H1 (cell line): ENCODE data around the gene RNF4. TPM values are rescaled to one million over a fixed set of nuclear protein-coding genes. Genes with fewer than 3 reads are reported as not detected.

Experiments
- CTCF ChIA-PET: fragments of 300-600 bp; sonication (Branson Sonifier 250); formaldehyde crosslinking; loops from one replicate; lab custom pipeline; 2021; ENCODE audit not compliant: partially characterized antibody; lab: Charles Lee
- POLR2A ChIA-PET: fragments of 300-600 bp; sonication (Branson Sonifier 250); formaldehyde crosslinking; loops from one replicate; lab custom pipeline; 2021; ENCODE audit warnings: inconsistent platforms; ENCODE audit not compliant: partially characterized antibody; lab: Charles Lee
- DNase-seq, 2 experiments: peaks; one replicate each; pipeline versions ENCODE4 v3.0.0 to v3.0.0-alpha.2; 2010 to 2022; ENCODE audit warnings: low spot score in 2 of 2, low read depth in 1 of 2, mixed read lengths in 1 of 2
- FAIRE-seq: peaks from 2 replicates; lab custom pipeline; 2011; peaks lifted over from hg19 to GRCh38; lab: Jason Lieb, UNC
- H2AFZ ChIP-seq: 2 replicates; pipeline ENCODE4 v1.8.1; 2012; ENCODE audit warnings: low read length, inconsistent platforms
- H2AK5ac ChIP-seq: 2 replicates; pipeline ENCODE4 v1.6.1; 2013; ENCODE audit warnings: low read depth, low read length
- H2BK120ac ChIP-seq: replicated peaks from 2 replicates; pipeline ENCODE3; 2013; ENCODE audit warnings: low read depth, low read length, inconsistent platforms
- H2BK12ac ChIP-seq: 2 replicates; pipeline ENCODE4 v1.6.1; 2013; ENCODE audit warnings: low read depth, low read length
- H2BK15ac ChIP-seq: 2 replicates; pipeline ENCODE4 v1.6.1; 2013; ENCODE audit warnings: low read length
- H2BK20ac ChIP-seq: 2 replicates; pipeline ENCODE4 v1.6.1; 2013; ENCODE audit warnings: low read length
- H2BK5ac ChIP-seq: 2 replicates; pipeline ENCODE4 v1.6.1; 2013; ENCODE audit warnings: low read depth, low read length
- H3K14ac ChIP-seq: 2 replicates; pipeline ENCODE4 v1.6.1; 2013; ENCODE audit warnings: inconsistent platforms; ENCODE audit not compliant: insufficient read length
- H3K18ac ChIP-seq: 2 replicates; pipeline ENCODE4 v1.6.1; 2013; ENCODE audit warnings: low read length; ENCODE audit errors: extremely low read depth
- H3K23ac ChIP-seq: 2 replicates; pipeline ENCODE4 v1.6.1; 2013; ENCODE audit warnings: inconsistent platforms; ENCODE audit not compliant: insufficient read length
- H3K23me2 ChIP-seq: 2 replicates; pipeline ENCODE4 v1.6.1; 2013; ENCODE audit warnings: low read depth, low read length
- H3K27ac ChIP-seq: 2 replicates; pipeline ENCODE4 v1.6.1; 2011; ENCODE audit warnings: low read depth, low read length, inconsistent platforms
- H3K27me3 ChIP-seq, 4 experiments: replicated peaks in 1 of 4; 1 replicate in 1 of 4; 2 replicates in 3 of 4; pipeline versions ENCODE4 v1.6.1 to v1.8.1; 2011 to 2013; ENCODE audit warnings: low read length in 3 of 4, mild to moderate bottlenecking in 3 of 4, inconsistent platforms in 2 of 4, mixed read lengths in 2 of 4, moderate library complexity in 1 of 4; ENCODE audit not compliant: control insufficient read depth in 3 of 4, insufficient read depth in 3 of 4; ENCODE audit errors: extremely low read depth in 1 of 4
- H3K36me3 ChIP-seq, 4 experiments: 2 replicates each; pipeline versions ENCODE4 v1.6.1 to v1.8.1; 2011 to 2013; ENCODE audit warnings: mild to moderate bottlenecking in 4 of 4, low read length in 3 of 4, moderate library complexity in 2 of 4, control low read depth in 1 of 4, inconsistent platforms in 1 of 4; ENCODE audit not compliant: insufficient read depth in 4 of 4, control insufficient read depth in 2 of 4
- H3K4ac ChIP-seq: replicated peaks from 2 replicates; pipeline ENCODE3; 2013; ENCODE audit warnings: low read length, low read depth, mixed read lengths, inconsistent platforms; ENCODE audit not compliant: insufficient read length
- H3K4me1 ChIP-seq, 4 experiments: replicated peaks in 1 of 4; 1 replicate in 1 of 4; 2 replicates in 3 of 4; pipeline versions ENCODE4 v1.6.1 to v1.8.1; 2011 to 2013; ENCODE audit warnings: low read length in 3 of 4, inconsistent platforms in 2 of 4, mixed read lengths in 1 of 4; ENCODE audit not compliant: insufficient read depth in 4 of 4, control insufficient read depth in 3 of 4
- H3K4me2 ChIP-seq, 2 experiments: 2 replicates each; pipeline versions ENCODE4 v1.6.1 to v1.8.1; 2011 to 2013; ENCODE audit warnings: low read depth in 2 of 2, low read length in 2 of 2, control low read depth in 1 of 2, inconsistent platforms in 1 of 2, mild to moderate bottlenecking in 1 of 2; ENCODE audit not compliant: insufficient read depth in 1 of 2
- H3K4me3 ChIP-seq, 4 experiments: fragments of 200-600, 300-600 bp in 1 of 4; sonication (generic), shearing (Covaris generic), sonication (Bioruptor Twin) in 1 of 4; 2 replicates each; pipeline versions ENCODE4 v1.5.1 to v1.8.1; 2011 to 2016; ENCODE audit warnings: low read length in 4 of 4, low read depth in 3 of 4, control low read depth in 2 of 4, inconsistent platforms in 2 of 4, mild to moderate bottlenecking in 2 of 4, mixed read lengths in 1 of 4, moderate library complexity in 1 of 4; ENCODE audit not compliant: insufficient read depth in 2 of 4; ENCODE audit errors: extremely low read depth in 1 of 4
- H3K56ac ChIP-seq: replicated peaks from 2 replicates; pipeline ENCODE3; 2013; ENCODE audit warnings: low read depth, mild to moderate bottlenecking, mixed read lengths, low read length, inconsistent platforms; ENCODE audit not compliant: insufficient read length
- H3K79me1 ChIP-seq: 2 replicates; pipeline ENCODE4 v1.6.1; 2013; ENCODE audit warnings: low read depth, low read length, control low read depth
- H3K79me2 ChIP-seq, 2 experiments: 2 replicates each; pipeline versions ENCODE4 v1.6.1 to v1.8.1; 2012 to 2013; ENCODE audit warnings: low read length in 2 of 2, mild to moderate bottlenecking in 2 of 2, inconsistent platforms in 1 of 2; ENCODE audit not compliant: insufficient read depth in 2 of 2, control insufficient read depth in 1 of 2
- H3K9ac ChIP-seq, 4 experiments: replicated peaks in 1 of 4; 1 replicate in 1 of 4; 2 replicates in 3 of 4; pipeline versions ENCODE4 v1.6.1 to v1.8.1; 2011 to 2013; ENCODE audit warnings: low read depth in 3 of 4, low read length in 3 of 4, control low read depth in 2 of 4, mild to moderate bottlenecking in 2 of 4, moderate library complexity in 2 of 4, inconsistent platforms in 1 of 4; ENCODE audit errors: extremely low read depth in 1 of 4
- H3K9me3 ChIP-seq, 2 experiments: 2 replicates each; pipeline versions ENCODE4 v1.6.1 to v1.8.1; 2012 to 2013; ENCODE audit warnings: mild to moderate bottlenecking in 2 of 2, moderate library complexity in 2 of 2, control low read depth in 1 of 2, inconsistent platforms in 1 of 2, low read depth in 1 of 2, low read length in 1 of 2, mixed read lengths in 1 of 2; ENCODE audit not compliant: insufficient read depth in 2 of 2
- H4K20me1 ChIP-seq, 2 experiments: replicated peaks in 1 of 2; 2 replicates each; pipeline versions ENCODE3 to v1.8.1; 2011 to 2013; ENCODE audit warnings: inconsistent platforms in 2 of 2, low read length in 2 of 2, mild to moderate bottlenecking in 1 of 2; ENCODE audit not compliant: insufficient read depth in 2 of 2, control insufficient read depth in 1 of 2
- H4K5ac ChIP-seq: 2 replicates; pipeline ENCODE4 v1.6.1; 2013; ENCODE audit warnings: low read length, low read depth, mixed read lengths, inconsistent platforms; ENCODE audit not compliant: insufficient read length
- H4K8ac ChIP-seq: 2 replicates; pipeline ENCODE4 v1.8.0; 2013; ENCODE audit warnings: mild to moderate bottlenecking, moderate library complexity, low read length, inconsistent platforms; ENCODE audit not compliant: insufficient read depth; ENCODE audit errors: extremely low read depth
- H4K91ac ChIP-seq: replicated peaks from 2 replicates; pipeline ENCODE3; 2013; ENCODE audit warnings: low read length, mixed read lengths, inconsistent platforms; ENCODE audit not compliant: insufficient read length
- CBX5 ChIP-seq: fragments of 300-800, 300-1000 bp; sonication (generic); IDR thresholded peaks from 2 replicates; pipeline ENCODE4 v1.7.1; 2016; ENCODE audit warnings: antibody characterized with exemption, low read length, low read depth
- CTBP2 ChIP-seq: IDR thresholded peaks from 2 replicates; pipeline ENCODE4 v1.7.0; 2011; ENCODE audit warnings: borderline replicate concordance, mild to moderate bottlenecking, moderate library complexity, mixed read lengths, low read length; ENCODE audit not compliant: insufficient read depth, insufficient read length
- RAD21 ChIP-seq, 2 experiments: IDR thresholded peaks in 1 of 2; conservative IDR thresholded peaks in 1 of 2; 2 replicates each; pipeline ENCODE4 v1.6.1; 2011; ENCODE audit warnings: low read depth in 2 of 2, low read length in 2 of 2, improper control_type of control experiment in 1 of 2, inconsistent platforms in 1 of 2, mild to moderate bottlenecking in 1 of 2, moderate library complexity in 1 of 2
- SIN3A ChIP-seq, 2 experiments: IDR thresholded peaks in 1 of 2; conservative IDR thresholded peaks in 1 of 2; 2 replicates each; pipeline ENCODE4 v1.6.1; 2011 to 2012; ENCODE audit warnings: low read length in 2 of 2, improper control_type of control experiment in 1 of 2, low read depth in 1 of 2, mild to moderate bottlenecking in 1 of 2
- polyA plus RNA-seq, 7 experiments: library from polyadenylated mRNA; depleted of rRNA in 3 of 7; stranded (reverse) in 5 of 7; unstranded in 2 of 7; fragments of >200 nt in 5 of 7; fragments of 200-250 nt in 2 of 7; gene quantifications; 1 replicate in 5 of 7; 2 replicates in 1 of 7; 4 replicates in 1 of 7; pipeline versions ENCODE4 v1.2.1 to v1.2.3, GENCODE V29; 2011 to 2013; ENCODE audit warnings: missing spikeins in 2 of 7, mixed read lengths in 2 of 7
- total RNA-seq: library from RNA; stranded (reverse); fragmentation: NEBNext Ultra II Directional; extraction: Animal tissue kit (Norgen Biotek cat#: 25700); gene quantifications from 2 replicates; pipeline ENCODE4 v1.2.1, GENCODE V29; 2021
- TF ChIP-seq, protein P1 (sequence below): IDR thresholded peaks from 2 replicates; pipeline ENCODE4 v1.6.1; 2012; ENCODE audit warnings: inconsistent platforms

RNF4 gene
- total and polyA plus RNA-seq, 2 of the 8 experiments (the other 6 are each of a cell fraction or from before 2014, with no cell fraction given): 68.2 to 78.9 TPM

DNA sequence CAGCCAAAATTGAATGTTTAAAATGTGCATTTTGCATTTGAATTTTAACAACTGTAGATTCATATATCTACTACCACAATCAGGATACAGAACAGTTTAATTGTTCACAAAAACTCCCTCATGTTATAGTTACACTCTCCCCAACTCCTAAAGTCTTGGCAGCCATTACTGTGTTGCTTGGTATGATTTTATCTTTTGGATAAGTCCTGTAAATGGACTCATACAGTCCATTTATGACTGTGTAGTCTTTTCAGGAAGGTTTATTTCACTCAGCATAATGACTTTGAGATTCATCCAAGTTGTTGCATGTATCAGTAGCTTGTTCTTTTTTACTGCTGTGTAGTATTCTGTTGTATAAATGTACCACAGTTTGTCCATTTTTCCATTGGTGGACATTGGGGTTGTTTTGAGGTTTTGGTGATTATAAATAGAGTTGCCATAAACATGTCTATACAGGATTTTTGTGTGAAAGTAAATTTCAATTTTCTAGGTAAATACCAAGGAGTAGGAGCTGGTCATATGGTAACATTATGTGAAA, 77.4 kb downstream of the RNF4 start:
- ChIA-PET CTCF (interaction anchor here (0.5 to 1.2 kb wide), 3 partner anchors 8 to 126 kb away, joined by 3 to 5 read pairs (median 3); no protein-coding TSS in a partner anchor), POLR2A (interaction anchor here (3.6 kb wide), 1 partner anchor 10 kb away, joined by 14 read pairs; the partner anchor contains the start of gene FAM193A)
- no peak overlapping the region for H3K18ac ChIP-seq
- H3K27ac ChIP-seq: no peak overlapping the region
- no peaks in the 10 kb centered on the region for H3K27me3 ChIP-seq
- peaks cover 3% of the 10 kb centered on the region for H3K79me1 ChIP-seq
- H3K4ac ChIP-seq: no peak overlapping the region
- H3K14ac ChIP-seq: no peak overlapping the region
- no peaks in the 10 kb centered on the region for H3K9me3 ChIP-seq
- H3K4me2 ChIP-seq: no peak overlapping the region
- H3K36me3 ChIP-seq: 0 out of 8 replicates have a peak, but pooled peaks cover 0 to 5% (median 0%) of the 10 kb centered on the region in 4 experiments
- no peak overlapping the region for H2AFZ ChIP-seq
- H2BK12ac ChIP-seq: no peak overlapping the region
- H3K79me2 ChIP-seq: peaks cover 28 to 95% of the 10 kb centered on the region in 2 experiments
- H4K8ac ChIP-seq: no peak overlapping the region
- no peak overlapping the region for H4K91ac ChIP-seq
- no peak overlapping the region for H2BK20ac ChIP-seq
- no peak overlapping the region for H3K56ac ChIP-seq
- no peak overlapping the region for H3K4me3 ChIP-seq
- H3K23ac ChIP-seq: no peak overlapping the region
- H2BK120ac ChIP-seq: no peak overlapping the region
- no peaks in the 10 kb centered on the region for H3K4me1 ChIP-seq
- H2BK5ac ChIP-seq: no peak overlapping the region
- FAIRE-seq (no peak), DNase-seq (no peak)
- TF ChIP-seq, protein P1, sequence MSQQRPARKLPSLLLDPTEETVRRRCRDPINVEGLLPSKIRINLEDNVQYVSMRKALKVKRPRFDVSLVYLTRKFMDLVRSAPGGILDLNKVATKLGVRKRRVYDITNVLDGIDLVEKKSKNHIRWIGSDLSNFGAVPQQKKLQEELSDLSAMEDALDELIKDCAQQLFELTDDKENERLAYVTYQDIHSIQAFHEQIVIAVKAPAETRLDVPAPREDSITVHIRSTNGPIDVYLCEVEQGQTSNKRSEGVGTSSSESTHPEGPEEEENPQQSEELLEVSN: no peak
- TF ChIP-seq RAD21 (IDR thresholded peaks at IDR 0.05 in 1 of 2, conservative IDR thresholded peaks at IDR 0.05 in 1 of 2; ENCODE audit: low read depth in 2 of 2, low read length in 2 of 2): no peak
- no peak for TF ChIP-seq CBX5
- no peak for TF ChIP-seq SIN3A (conservative IDR thresholded peaks at IDR 0.05 in 1 of 2, IDR thresholded peaks at IDR 0.05 in 1 of 2; ENCODE audit: low read depth in 1 of 2, low read length in 2 of 2)
- no peak for TF ChIP-seq CTBP2
- H4K20me1 ChIP-seq: peaks cover 5 to 9% of the 10 kb centered on the region in 2 experiments
- H3K23me2 ChIP-seq: no peaks in the 10 kb centered on the region; the same call in 1 of the 2 replicates
- no peak overlapping the region for H4K5ac ChIP-seq
- no peak overlapping the region for H2BK15ac ChIP-seq
- no peak overlapping the region for H3K9ac ChIP-seq
- H2AK5ac ChIP-seq: no peak overlapping the region
